Bronchial epithelial cell (primary cell): ENCODE data around the gene DPP6. TPM values are rescaled to one million over a fixed set of nuclear protein-coding genes. Genes with fewer than 3 reads are reported as not detected.

ENCODE experiments used
- DNase-seq: peaks from one replicate; pipeline ENCODE4 v3.0.0-alpha.2; 2010; ENCODE audit warnings: low read depth
- FAIRE-seq: peaks from 2 replicates; lab custom pipeline; 2011; peaks lifted over from hg19 to GRCh38; lab: Jason Lieb, UNC
- H3K27me3 ChIP-seq: 2 replicates; pipeline ENCODE4 v1.5.1; 2011; ENCODE audit warnings: low read length; ENCODE audit not compliant: control insufficient read depth, insufficient read depth
- H3K36me3 ChIP-seq: 2 replicates; pipeline ENCODE4 v1.5.1; 2011; ENCODE audit warnings: low read length; ENCODE audit not compliant: control insufficient read depth, insufficient read depth
- H3K4me3 ChIP-seq: 2 replicates; pipeline ENCODE4 v1.5.1; 2011; ENCODE audit warnings: mild to moderate bottlenecking, low read depth, low read length, control low read depth
- total RNA-seq: library from RNA; depleted of rRNA; stranded (reverse); fragments of >200 nt; gene quantifications from 2 replicates; pipeline ENCODE4 v1.2.1, GENCODE V29; 2014
- TF ChIP-seq, protein P1 (sequence below): IDR thresholded peaks from 2 replicates; pipeline ENCODE4 v1.5.1; 2011; ENCODE audit warnings: mild to moderate bottlenecking, moderate library complexity, low read length, control low read depth, inconsistent platforms; ENCODE audit not compliant: insufficient read depth, severe bottlenecking

DPP6 gene
- total RNA-seq, 1 donor from 2014 or later = not detected

DNA sequence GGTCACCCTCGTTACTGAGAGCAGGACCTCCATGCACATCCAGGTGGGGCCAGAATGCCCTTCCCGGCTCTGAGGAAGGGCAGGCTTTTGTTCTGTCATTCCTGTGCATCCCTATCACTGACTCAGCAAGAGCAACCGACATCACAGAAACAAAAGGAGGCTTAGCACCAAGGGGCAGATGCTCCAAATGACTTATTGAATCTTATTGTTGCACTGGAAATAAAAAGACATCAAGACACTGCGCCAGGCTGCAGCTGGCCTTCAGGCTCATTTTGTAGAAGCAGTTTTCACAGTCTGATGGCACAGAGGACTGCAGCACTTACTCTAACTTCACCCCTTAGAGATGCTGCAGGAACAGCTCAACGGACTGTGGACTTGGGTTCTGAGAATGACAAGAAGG is 824.3 kb downstream of the DPP6 start:
- no peak overlapping the region for H3K4me3 ChIP-seq
- H3K27me3 ChIP-seq = no peaks in the 10 kb centered on the region
- no peaks in the 10 kb centered on the region for H3K36me3 ChIP-seq
- FAIRE-seq (no peak), DNase-seq (no peak)
- TF ChIP-seq, protein P1, sequence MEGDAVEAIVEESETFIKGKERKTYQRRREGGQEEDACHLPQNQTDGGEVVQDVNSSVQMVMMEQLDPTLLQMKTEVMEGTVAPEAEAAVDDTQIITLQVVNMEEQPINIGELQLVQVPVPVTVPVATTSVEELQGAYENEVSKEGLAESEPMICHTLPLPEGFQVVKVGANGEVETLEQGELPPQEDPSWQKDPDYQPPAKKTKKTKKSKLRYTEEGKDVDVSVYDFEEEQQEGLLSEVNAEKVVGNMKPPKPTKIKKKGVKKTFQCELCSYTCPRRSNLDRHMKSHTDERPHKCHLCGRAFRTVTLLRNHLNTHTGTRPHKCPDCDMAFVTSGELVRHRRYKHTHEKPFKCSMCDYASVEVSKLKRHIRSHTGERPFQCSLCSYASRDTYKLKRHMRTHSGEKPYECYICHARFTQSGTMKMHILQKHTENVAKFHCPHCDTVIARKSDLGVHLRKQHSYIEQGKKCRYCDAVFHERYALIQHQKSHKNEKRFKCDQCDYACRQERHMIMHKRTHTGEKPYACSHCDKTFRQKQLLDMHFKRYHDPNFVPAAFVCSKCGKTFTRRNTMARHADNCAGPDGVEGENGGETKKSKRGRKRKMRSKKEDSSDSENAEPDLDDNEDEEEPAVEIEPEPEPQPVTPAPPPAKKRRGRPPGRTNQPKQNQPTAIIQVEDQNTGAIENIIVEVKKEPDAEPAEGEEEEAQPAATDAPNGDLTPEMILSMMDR = no peak

DNA sequence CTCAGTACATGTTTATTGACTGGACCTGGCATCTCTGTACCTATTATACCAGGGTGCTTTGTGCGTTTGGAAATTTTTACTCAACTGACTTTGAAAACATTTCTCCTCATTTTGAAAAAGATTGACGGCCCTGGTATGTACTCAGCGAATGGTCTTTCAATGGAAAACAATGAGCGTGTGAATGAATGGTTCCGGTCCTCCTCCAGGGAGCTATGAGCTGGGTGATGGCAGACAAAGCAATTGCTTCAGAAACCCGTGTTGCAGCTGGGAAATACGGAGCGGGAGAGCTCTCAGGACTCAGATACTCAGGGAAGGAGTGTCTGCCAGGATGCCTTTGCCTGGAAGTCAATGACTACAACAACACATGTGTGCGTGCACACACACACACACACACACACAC is 824.8 kb downstream of the DPP6 start:
- FAIRE-seq (no peak), DNase-seq (no peak)
- Histone ChIP-seq H3K4me3 (no peak overlapping the region), H3K36me3 (no peaks in the 10 kb centered on the region), H3K27me3 (no peaks in the 10 kb centered on the region)
- TF ChIP-seq, protein P1 = no peak

DNA sequence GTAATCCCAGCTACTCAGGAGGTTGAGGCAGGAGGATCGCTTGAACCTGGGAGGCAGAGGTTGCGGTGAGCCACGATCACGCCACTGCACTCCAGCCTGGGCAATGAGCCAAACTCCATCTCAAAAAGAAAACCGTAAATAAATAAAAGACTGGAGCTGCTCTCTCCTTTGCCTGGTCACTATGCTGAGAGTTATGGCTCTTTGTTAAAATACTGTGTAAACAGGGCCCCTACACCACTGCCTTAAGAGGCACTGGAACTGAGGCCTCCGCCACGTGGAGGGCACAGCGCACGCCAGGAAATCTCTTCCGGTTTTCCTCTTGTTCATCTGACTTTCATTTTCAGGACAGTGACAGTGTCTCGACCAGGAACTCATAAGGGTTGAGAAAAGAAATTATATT is 827.4 kb downstream of the DPP6 start:
- no peaks in the 10 kb centered on the region for H3K36me3 ChIP-seq
- no peak overlapping the region for H3K4me3 ChIP-seq
- no peaks in the 10 kb centered on the region for H3K27me3 ChIP-seq
- no peak for FAIRE-seq
- DNase-seq = no peak
- TF ChIP-seq, protein P1 = no peak

DNA sequence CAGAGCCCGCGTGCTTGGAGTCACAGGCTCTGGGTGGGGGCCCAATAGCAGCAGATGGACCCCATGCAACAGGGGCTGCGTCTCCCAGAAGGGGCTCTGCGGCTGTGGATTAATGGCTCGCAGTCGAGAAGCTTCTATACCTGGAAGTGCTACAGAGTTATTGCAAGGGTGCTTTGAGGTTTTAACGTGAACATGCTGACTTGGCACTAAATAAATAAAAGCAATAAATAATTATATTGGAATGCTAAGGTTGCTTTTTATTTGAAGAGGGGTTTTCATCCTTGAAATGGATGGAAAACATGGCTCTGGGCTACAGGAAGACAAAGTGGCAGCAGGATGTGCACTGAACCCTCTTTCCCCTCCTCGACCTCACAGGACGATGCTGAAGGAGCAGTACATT is 828.3 kb downstream of the DPP6 start:
- Histone ChIP-seq H3K4me3 (no peak overlapping the region), H3K27me3 (no peaks in the 10 kb centered on the region), H3K36me3 (no peaks in the 10 kb centered on the region)
- TF ChIP-seq, protein P1 = no peak
- no peak for DNase-seq
- no peak for FAIRE-seq

DNA sequence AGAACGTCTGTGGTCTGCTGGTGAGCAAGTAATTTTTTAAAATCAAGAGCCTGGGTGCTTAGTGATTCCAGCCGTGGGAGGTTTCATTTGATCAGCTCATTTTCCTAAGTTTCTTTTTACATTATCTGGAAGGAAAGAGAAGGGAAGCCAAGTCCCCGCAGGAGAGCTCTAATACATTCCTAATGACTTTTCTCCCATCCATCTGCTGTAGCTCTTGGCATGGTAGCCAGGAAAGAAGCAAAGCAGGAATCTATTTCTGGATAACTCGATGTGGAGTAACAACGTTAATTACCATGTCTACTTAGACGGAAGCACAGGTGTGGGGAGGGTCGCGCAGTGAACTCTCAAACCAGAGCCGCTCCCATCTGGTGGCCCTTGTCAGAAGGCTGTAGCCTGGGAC is 828.8 kb downstream of the DPP6 start:
- Histone ChIP-seq H3K27me3 (no peaks in the 10 kb centered on the region), H3K36me3 (no peaks in the 10 kb centered on the region), H3K4me3 (no peak overlapping the region)
- no peak for DNase-seq
- no peak for FAIRE-seq
- TF ChIP-seq, protein P1 = no peak

DNA sequence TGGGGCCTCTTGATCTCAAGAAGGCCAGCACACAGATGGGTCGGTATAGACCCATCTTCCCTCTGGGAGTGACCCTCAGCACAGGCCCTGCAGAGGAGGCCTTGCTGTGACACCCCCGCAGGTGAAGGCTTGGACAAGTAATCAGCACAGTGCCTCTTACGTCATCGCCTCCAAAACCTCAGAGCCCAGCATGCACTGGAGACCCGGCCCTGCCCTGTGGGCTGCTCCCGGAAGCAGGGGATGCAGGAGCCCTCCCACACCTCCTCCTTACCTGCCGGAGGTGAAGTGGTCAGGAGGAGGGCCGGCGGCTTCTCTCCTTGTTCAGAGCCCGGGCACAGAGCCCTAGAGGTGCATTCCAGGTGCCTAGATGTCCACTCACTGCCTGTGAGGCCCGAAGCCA is 829.3 kb downstream of the DPP6 start:
- H3K36me3 ChIP-seq = no peaks in the 10 kb centered on the region
- no peak for DNase-seq
- H3K4me3 ChIP-seq = no peak overlapping the region
- TF ChIP-seq, protein P1 = no peak
- H3K27me3 ChIP-seq = no peaks in the 10 kb centered on the region
- FAIRE-seq = no peak
